HCT116 (cell line): ENCODE measurements around the gene SNX3. TPM values are rescaled to one million over a fixed set of nuclear protein-coding genes. Genes with fewer than 3 reads are reported as not detected.

ENCODE experiments used
- ATAC-seq: fragments of 200-7000 bp; cut with Tn5 transposase; 2 replicates; pipeline ENCODE4 v1.9.1; 2020; ENCODE audit warnings: mild to moderate bottlenecking, moderate library complexity
- BruUV-seq: library from RNA; stranded (reverse); fragments of 400-500 nt; replicated peaks from 2 replicates; lab custom pipeline; 2021; lab: Mats Ljungman, UMichigan
- CTCF ChIA-PET: fragments of 300-600 bp; sonication (Branson Sonifier 250); formaldehyde crosslinking; loops from one replicate; lab custom pipeline; 2021; ENCODE audit warnings: antibody characterized with exemption; lab: Charles Lee
- POLR2A ChIA-PET: fragments of 300-600, 350-600 bp; sonication (Branson Sonifier 250); formaldehyde crosslinking; loops from one replicate; lab custom pipeline; 2021; ENCODE audit warnings: antibody characterized with exemption; lab: Charles Lee
- RAD21 ChIA-PET, 2 experiments: fragments of 300-600 bp; sonication (Branson Sonifier 250); formaldehyde crosslinking; loops; one replicate each; lab custom pipeline; 2023; ENCODE audit warnings: low total read pairs in 2 of 2; ENCODE audit not compliant: uncharacterized antibody in 2 of 2, unreplicated experiment in 2 of 2, low non-redundant PET in 1 of 2; lab: Charles Lee
- DNase-seq: peaks from one replicate; pipeline ENCODE4 v3.0.0-alpha.2; 2010; ENCODE audit warnings: low read depth, low spot score
- H2AFZ ChIP-seq: fragments of 200-600 bp; shearing (Covaris generic), sonication (generic); 2 replicates; pipeline ENCODE4 v1.6.1; 2017; ENCODE audit warnings: low read depth, mixed run types, mixed read lengths, antibody characterized with exemption, low read length; ENCODE audit not compliant: poor library complexity, severe bottlenecking
- H3K27ac ChIP-seq: 2 replicates; pipeline ENCODE4 v1.5.1; 2012; ENCODE audit warnings: low read depth, low read length
- H3K27me3 ChIP-seq: fragments of 200-600 bp; sonication (generic); 2 replicates; pipeline ENCODE4 v1.6.1; 2016; ENCODE audit warnings: mixed run types, low read length, mixed read lengths; ENCODE audit not compliant: insufficient read depth
- H3K36me3 ChIP-seq, 2 experiments: fragments of 200-500 bp in 1 of 2; fragments of 200-600 bp in 1 of 2; sonication (Bioruptor generic) in 1 of 2; sonication (generic) in 1 of 2; 2 replicates each; pipeline versions ENCODE4 v1.5.1 to v1.6.1; 2014 to 2016; ENCODE audit warnings: low read length in 2 of 2, inconsistent platforms in 1 of 2, mixed read lengths in 1 of 2, mixed run types in 1 of 2; ENCODE audit not compliant: insufficient read depth in 2 of 2, control insufficient read depth in 1 of 2
- H3K4me1 ChIP-seq, 2 experiments: fragments of 200-600 bp in 1 of 2; sonication (generic) in 1 of 2; 2 replicates each; pipeline versions ENCODE4 v1.5.1 to v1.6.1; 2012 to 2017; ENCODE audit warnings: low read length in 2 of 2, inconsistent platforms in 1 of 2, mild to moderate bottlenecking in 1 of 2, mixed read lengths in 1 of 2, mixed run types in 1 of 2, moderate library complexity in 1 of 2; ENCODE audit not compliant: insufficient read depth in 2 of 2, control insufficient read depth in 1 of 2
- H3K4me2 ChIP-seq: fragments of 200-600 bp; sonication (generic); 2 replicates; pipeline ENCODE4 v1.6.1; 2017; ENCODE audit warnings: mixed run types, low read length, mixed read lengths
- H3K4me3 ChIP-seq, 2 experiments: fragments of 200-600 bp in 1 of 2; sonication (generic) in 1 of 2; replicated peaks in 1 of 2; 2 replicates each; pipeline ENCODE4 v1.5.1; 2011 to 2016; ENCODE audit warnings: low read length in 2 of 2, control low read depth in 1 of 2, low read depth in 1 of 2, mild to moderate bottlenecking in 1 of 2, mixed read lengths in 1 of 2, mixed run types in 1 of 2
- H3K79me2 ChIP-seq: fragments of 200-600 bp; sonication (generic); 2 replicates; pipeline ENCODE4 v1.6.1; 2017; ENCODE audit warnings: mild to moderate bottlenecking, mixed run types, low read length, moderate library complexity, mixed read lengths; ENCODE audit not compliant: insufficient read depth
- H3K9ac ChIP-seq: fragments of 200-600 bp; sonication (generic); 2 replicates; pipeline ENCODE4 v1.6.1; 2016; ENCODE audit warnings: low read length, mixed read lengths
- H3K9me2 ChIP-seq: fragments of 200-600 bp; sonication (generic), shearing (Covaris generic); 2 replicates; pipeline ENCODE4 v1.6.1; 2017; ENCODE audit warnings: mixed run types, mild to moderate bottlenecking, moderate library complexity; ENCODE audit not compliant: insufficient read depth
- H3K9me3 ChIP-seq, 2 experiments: fragments of 200-500 bp in 1 of 2; fragments of 200-600 bp in 1 of 2; sonication (Bioruptor generic) in 1 of 2; sonication (generic) in 1 of 2; 2 replicates each; pipeline ENCODE4 v1.6.1; 2014 to 2017; ENCODE audit warnings: low read length in 2 of 2, mixed read lengths in 2 of 2, inconsistent platforms in 1 of 2, low read depth in 1 of 2, mild to moderate bottlenecking in 1 of 2, mixed run types in 1 of 2, moderate library complexity in 1 of 2; ENCODE audit not compliant: control insufficient read depth in 1 of 2, insufficient read depth in 1 of 2
- H4K20me1 ChIP-seq: fragments of 200-600 bp; sonication (generic), shearing (Covaris generic); 2 replicates; pipeline ENCODE4 v1.6.1; 2017; ENCODE audit warnings: mixed run types, mild to moderate bottlenecking, moderate library complexity; ENCODE audit not compliant: insufficient read depth
- ATF3 ChIP-seq: IDR thresholded peaks from 2 replicates; pipeline ENCODE4 v1.6.1; 2012
- CTCF ChIP-seq, 3 experiments: fragments of 200-600 bp in 1 of 3; sonication (generic) in 1 of 3; IDR thresholded peaks in 2 of 3; conservative IDR thresholded peaks in 1 of 3; 2 replicates each; pipeline ENCODE4 v1.5.1; 2012 to 2017; ENCODE audit warnings: low read depth in 2 of 3, low read length in 2 of 3, antibody characterized with exemption in 1 of 3, borderline replicate concordance in 1 of 3, control low read depth in 1 of 3, mild to moderate bottlenecking in 1 of 3, mixed read lengths in 1 of 3, mixed run types in 1 of 3, moderate library complexity in 1 of 3; ENCODE audit not compliant: insufficient read depth in 1 of 3
- RAD21 ChIP-seq: IDR thresholded peaks from 2 replicates; pipeline ENCODE4 v1.6.1; 2012; ENCODE audit warnings: low read depth, mild to moderate bottlenecking
- ZFX ChIP-seq: fragments of 450-650 bp; IDR thresholded peaks from 2 replicates; pipeline ENCODE4 v1.6.1; 2017
- intact Hi-C: fragments of 100-400 bp; cut with micrococcal nuclease; formaldehyde crosslinking; loops from 2 replicates; pipeline ENCODE4 v1.10.0; 2022
- total RNA-seq: library from RNA; stranded (reverse); gene quantifications from one replicate; pipeline ENCODE4 v1.2.1, GENCODE V29; 2021; ENCODE audit not compliant: unreplicated experiment

The SNX3 gene
- total RNA-seq, 1 experiment from 2014 or later, result 111 TPM

GRCh38 chr6:108163267-108163643 lies 97.6 kb downstream of the SNX3 start:
- Histone ChIP-seq H3K4me3 (no peak overlapping the region), H3K4me2 (no peak overlapping the region), H4K20me1 (no peaks in the 10 kb centered on the region), H3K36me3 (no peaks in the 10 kb centered on the region), H3K4me1 (no peaks in the 10 kb centered on the region), H3K27ac (no peak overlapping the region), H3K79me2 (no peaks in the 10 kb centered on the region), H3K9ac (no peak overlapping the region), H3K9me2 (no peaks in the 10 kb centered on the region), H3K9me3 (no peaks in the 10 kb centered on the region), H3K27me3 (0 out of 2 replicates have a peak, but pooled peaks cover 9% of the 10 kb centered on the region), H2AFZ (no peak overlapping the region)
- intact Hi-C loops, result no loop called here
- BruUV-seq, result no TSS peak
- peak; percentile 87 for ATAC-seq
- CTCF ChIA-PET, result no interaction called here
- POLR2A ChIA-PET, result no interaction called here
- TF ChIP-seq RAD21 (no peak), CTCF (IDR thresholded peaks at IDR 0.05 in 2 of 3, conservative IDR thresholded peaks at IDR 0.05 in 1 of 3; ENCODE audit: borderline replicate concordance in 1 of 3, insufficient read depth in 1 of 3, low read depth in 2 of 3, low read length in 2 of 3) (peak in 2 of 3 experiments; percentile 19 to 37; a peak in 1 of 6 replicates)
- RAD21 ChIA-PET, result no interaction called here
- peak; percentile 12 for DNase-seq

DNA sequence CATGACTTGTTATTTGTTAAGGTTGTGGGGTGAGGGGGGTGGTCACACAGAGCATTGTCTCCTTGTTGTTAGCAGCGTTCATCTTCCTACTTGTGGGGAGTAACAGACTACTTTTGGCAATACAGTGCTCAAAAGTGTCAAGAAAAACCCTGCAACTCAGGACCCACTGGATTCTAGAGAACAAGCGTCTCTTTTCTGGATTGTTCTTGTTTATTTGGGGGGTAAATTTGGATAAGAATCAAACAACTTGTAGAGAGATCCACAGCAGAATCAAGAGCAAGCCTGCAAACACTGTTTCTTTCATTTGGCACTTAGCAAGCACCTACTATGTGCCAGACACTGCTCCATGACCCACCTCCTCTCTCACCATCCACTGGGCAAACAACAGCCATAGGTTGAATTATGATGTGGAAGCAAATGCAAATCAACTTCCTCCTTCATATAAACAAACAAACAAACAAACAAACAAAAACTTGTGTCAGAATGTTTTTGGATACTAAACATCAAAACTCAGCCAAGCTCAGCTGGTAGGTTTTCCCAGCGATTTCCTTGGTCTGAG lies 99.0 kb downstream of the SNX3 start:
- Histone ChIP-seq H3K4me3 (no peak overlapping the region), H3K4me2 (no peak overlapping the region), H3K4me1 (no peaks in the 10 kb centered on the region), H4K20me1 (no peaks in the 10 kb centered on the region), H3K79me2 (no peaks in the 10 kb centered on the region), H3K9me3 (no peaks in the 10 kb centered on the region), H3K9ac (no peak overlapping the region), H3K27me3 (0 out of 2 replicates have a peak, but pooled peaks cover 9% of the 10 kb centered on the region), H2AFZ (no peak overlapping the region), H3K9me2 (no peaks in the 10 kb centered on the region), H3K27ac (no peak overlapping the region), H3K36me3 (no peaks in the 10 kb centered on the region)
- ChIA-PET CTCF (no interaction called here), RAD21 (no interaction called here), POLR2A (no interaction called here)
- intact Hi-C loops, result no loop called here
- no peak for TF ChIP-seq ZFX
- no peak for TF ChIP-seq ATF3
- DNase-seq (no peak), ATAC-seq (no peak)
- BruUV-seq, result no TSS peak

Other genes starting within 250 kb of the SNX3 start
- 11.2 TPM for gene OSTM1, start 186.3 kb downstream of the SNX3 start, total RNA-seq
- gene NR2E1, start 95.0 kb downstream of the SNX3 start, total RNA-seq, result not detected
- 4.9 TPM for gene AFG1L, start 34.0 kb upstream of the SNX3 start, total RNA-seq